DMS79 (cell line): ENCODE measurements around the gene EXOC6B.

Experiments
- DNase-seq: peaks from one replicate; lab custom pipeline; 2025; lab: John Stamatoyannopoulos, UW

Gene EXOC6B

GRCh38 chr2:72731116-72731515 lies 94.7 kb downstream of the EXOC6B start:
- DNase-seq, result no peak

- DNase-seq, result no peak
These were observed 98.5 kb downstream of the EXOC6B start for GRCh38 chr2:72727356-72727755.

GRCh38 chr2:72723769-72724370 lies 102.0 kb downstream of the EXOC6B start:
- DNase-seq, result no peak

- DNase-seq, result no peak
These were observed 103.3 kb downstream of the EXOC6B start for GRCh38 chr2:72722492-72723070.

GRCh38 chr2:72719416-72719815 lies 106.4 kb downstream of the EXOC6B start:
- DNase-seq, result no peak

- no peak for DNase-seq
These were observed 107.0 kb downstream of the EXOC6B start for GRCh38 chr2:72718876-72719275.

- no peak for DNase-seq
These were observed 109.2 kb downstream of the EXOC6B start for GRCh38 chr2:72716601-72717000.

GRCh38 chr2:72713857-72714256 lies 112.0 kb downstream of the EXOC6B start:
- no peak for DNase-seq

GRCh38 chr2:72712977-72713376 lies 112.9 kb downstream of the EXOC6B start:
- no peak for DNase-seq

GRCh38 chr2:72712304-72712703 lies 113.5 kb downstream of the EXOC6B start:
- no peak for DNase-seq

- no peak for DNase-seq
These were observed 115.2 kb downstream of the EXOC6B start for GRCh38 chr2:72710418-72711152.

GRCh38 chr2:72708236-72708635 lies 117.6 kb downstream of the EXOC6B start:
- DNase-seq, result no peak

GRCh38 chr2:72698300-72698699 lies 127.5 kb downstream of the EXOC6B start:
- DNase-seq, result no peak

GRCh38 chr2:72696559-72696958 lies 129.3 kb downstream of the EXOC6B start:
- no peak for DNase-seq

- no peak for DNase-seq
These were observed 130.2 kb downstream of the EXOC6B start for GRCh38 chr2:72695676-72696075.

GRCh38 chr2:72694715-72695496 lies 130.9 kb downstream of the EXOC6B start:
- DNase-seq, result peak; percentile 11

GRCh38 chr2:72689579-72690195 lies 136.1 kb downstream of the EXOC6B start:
- no peak for DNase-seq

- DNase-seq, result no peak
These were observed 140.1 kb downstream of the EXOC6B start for GRCh38 chr2:72685638-72686213.

- no peak for DNase-seq
These were observed 143.8 kb downstream of the EXOC6B start for GRCh38 chr2:72682061-72682460.

GRCh38 chr2:72681016-72681995 lies 144.5 kb downstream of the EXOC6B start:
- no peak for DNase-seq

GRCh38 chr2:72678024-72678423 lies 147.8 kb downstream of the EXOC6B start:
- no peak for DNase-seq
